GM04503 (cell line): ENCODE results near the gene C3orf80.
"Not testable (repeated sequence)": the region's sequence is repeated elsewhere in the genome, so short reads cannot be mapped to it uniquely, and the experiment has no call there.

ENCODE experiments used
- DNase-seq: peaks from one replicate; pipeline ENCODE4 v3.0.0-alpha.2; 2012; ENCODE audit warnings: low read depth

C3orf80 gene

GRCh38 chr3:160213191-160213590 lies 12.0 kb upstream of the C3orf80 start:
- DNase-seq, result no peak

GRCh38 chr3:160217675-160218074 lies 7.5 kb upstream of the C3orf80 start:
- no peak for DNase-seq

- no peak for DNase-seq
Measured at GRCh38 chr3:160218136-160218535, 7.1 kb upstream of the C3orf80 start.

GRCh38 chr3:160220038-160220437 lies 5.2 kb upstream of the C3orf80 start:
- DNase-seq, result no peak

- no peak for DNase-seq
Measured at GRCh38 chr3:160221019-160221418, 4.2 kb upstream of the C3orf80 start.

- DNase-seq, result no peak
Measured at GRCh38 chr3:160224256-160224655, 966 bp upstream of the C3orf80 start.

GRCh38 chr3:160224811-160225175 lies 429 bp upstream of the C3orf80 start:
- DNase-seq, result no peak

- no peak for DNase-seq
Measured at GRCh38 chr3:160226026-160226907, 1.0 kb downstream of the C3orf80 start.

- no peak for DNase-seq
Measured at GRCh38 chr3:160227419-160227818, 2.2 kb downstream of the C3orf80 start.

GRCh38 chr3:160232014-160232413 lies 6.8 kb downstream of the C3orf80 start:
- no peak for DNase-seq

- not testable (repeated sequence) for DNase-seq
Measured at GRCh38 chr3:160240719-160241118, 15.5 kb downstream of the C3orf80 start.

GRCh38 chr3:160245261-160245800 lies 20.1 kb downstream of the C3orf80 start:
- DNase-seq, result no peak

GRCh38 chr3:160247766-160248165 lies 22.5 kb downstream of the C3orf80 start:
- no peak for DNase-seq

- no peak for DNase-seq
Measured at GRCh38 chr3:160253298-160253697, 28.1 kb downstream of the C3orf80 start.

GRCh38 chr3:160257606-160258005 lies 32.4 kb downstream of the C3orf80 start:
- no peak for DNase-seq

- no peak for DNase-seq
Measured at GRCh38 chr3:160259589-160259988, 34.4 kb downstream of the C3orf80 start.

GRCh38 chr3:160260587-160261270 lies 35.5 kb downstream of the C3orf80 start:
- DNase-seq, result no peak

GRCh38 chr3:160265088-160265487 lies 39.9 kb downstream of the C3orf80 start:
- no peak for DNase-seq
